ENCODE results near the gene IFNGR2. TPM values are rescaled to one million over a fixed set of nuclear protein-coding genes. Genes with fewer than 3 reads are reported as not detected.

The IFNGR2 gene
- total and polyA plus RNA-seq, 7 experiments from 2014 or later: 9.1 to 80.5 (median 33.7) TPM

Other genes with a start within 250 kb of the IFNGR2 start
- gene IFNAR2, start 173.5 kb upstream of the IFNGR2 start, total RNA-seq: 10 to 100 TPM; 44.9 to 85.8 (median 60.8) TPM
- gene IFNAR2, start 173.5 kb upstream of the IFNGR2 start, polyA plus RNA-seq: 10 to 100 TPM; 77.3 to 90.2 TPM
- 10 to 100 TPM; 17.6 to 35.0 (median 27.2) TPM for gene IL10RB, start 137.0 kb upstream of the IFNGR2 start, total RNA-seq
- gene IL10RB, start 137.0 kb upstream of the IFNGR2 start, polyA plus RNA-seq: 10 to 100 TPM; 47.2 to 51.4 TPM
- gene IFNAR1, start 78.4 kb upstream of the IFNGR2 start, total RNA-seq: 10 to 100 TPM; 24.7 to 60.8 (median 40.0) TPM
- 10 to 100 TPM; 62.5 to 76.2 TPM for gene IFNAR1, start 78.4 kb upstream of the IFNGR2 start, polyA plus RNA-seq
- gene TMEM50B, start 76.6 kb downstream of the IFNGR2 start, total RNA-seq: 100 to 1,000 TPM in 2 of 5 experiments, 10 to 100 TPM in 3; 38.3 to 108 (median 61.7) TPM
- 10 to 100 TPM; 37.0 to 46.5 TPM for gene TMEM50B, start 76.6 kb downstream of the IFNGR2 start, polyA plus RNA-seq
- 1 to 10 TPM in 1 of 5 experiments, under 1 TPM in 3, not detected in 1; 0.27 to 1.5 (median 0.61) TPM for gene DNAJC28, start 88.3 kb downstream of the IFNGR2 start, total RNA-seq
- gene DNAJC28, start 88.3 kb downstream of the IFNGR2 start, polyA plus RNA-seq: under 1 TPM; 0.54 to 0.92 TPM
- 10 to 100 TPM; 38.3 to 98.8 (median 71.9) TPM for gene GART, start 138.7 kb downstream of the IFNGR2 start, total RNA-seq
- gene GART, start 138.7 kb downstream of the IFNGR2 start, polyA plus RNA-seq: 10 to 100 TPM; 37.3 to 56.4 TPM
- 100 to 1,000 TPM; 337 to 497 (median 431) TPM for gene SON, start 139.6 kb downstream of the IFNGR2 start, total RNA-seq
- gene SON, start 139.6 kb downstream of the IFNGR2 start, polyA plus RNA-seq: 100 to 1,000 TPM; 481 to 546 TPM
- gene DONSON, start 185.3 kb downstream of the IFNGR2 start, total RNA-seq: 10 to 100 TPM in 3 of 5 experiments, 1 to 10 TPM in 2; 8.9 to 30.8 (median 10.7) TPM
- gene DONSON, start 185.3 kb downstream of the IFNGR2 start, polyA plus RNA-seq: 1 to 10 TPM; 4.2 to 4.4 TPM
- gene CRYZL1, start 238.3 kb downstream of the IFNGR2 start, total RNA-seq: 10 to 100 TPM; 34.6 to 75.5 (median 40.4) TPM
- gene CRYZL1, start 238.3 kb downstream of the IFNGR2 start, polyA plus RNA-seq: 10 to 100 TPM; 33.0 to 43.0 TPM
- gene ITSN1, start 239.1 kb downstream of the IFNGR2 start, total RNA-seq: 1 to 10 TPM; 1.8 to 8.6 (median 3.5) TPM
- 1 to 10 TPM; 1.2 to 1.8 TPM for gene ITSN1, start 239.1 kb downstream of the IFNGR2 start, polyA plus RNA-seq